Hepatocyte (in vitro differentiated cells): ENCODE measurements around the gene CSMD2. TPM values are rescaled to one million over a fixed set of nuclear protein-coding genes. Genes with fewer than 3 reads are reported as not detected.

Experiments
- DNase-seq: peaks from one replicate; pipeline ENCODE4 v3.0.0-alpha.2; 2016; ENCODE audit warnings: low spot score
- H2AFZ ChIP-seq: fragments of 200-600 bp; sonication (generic); 2 replicates; pipeline ENCODE4 v1.6.0; 2016; ENCODE audit warnings: antibody characterized with exemption, mild to moderate bottlenecking
- H3K27ac ChIP-seq: fragments of 200-600 bp; sonication (generic); 2 replicates; pipeline ENCODE4 v1.5.1; 2016; ENCODE audit warnings: mild to moderate bottlenecking
- H3K27me3 ChIP-seq: fragments of 200-600 bp; sonication (generic); 2 replicates; pipeline ENCODE4 v1.6.1; 2016
- H3K36me3 ChIP-seq: fragments of 200-600 bp; sonication (generic); replicated peaks from 2 replicates; pipeline ENCODE4 v1.5.1; 2016; ENCODE audit warnings: low read depth; ENCODE audit not compliant: insufficient read depth
- H3K4me1 ChIP-seq: fragments of 200-600 bp; sonication (generic); 2 replicates; pipeline ENCODE4 v1.5.1; 2016; ENCODE audit warnings: mild to moderate bottlenecking, moderate library complexity; ENCODE audit not compliant: insufficient read depth
- H3K4me2 ChIP-seq: fragments of 200-600 bp; sonication (generic); 2 replicates; pipeline ENCODE4 v1.6.0; 2016
- H3K4me3 ChIP-seq: fragments of 200-600 bp; sonication (generic); 2 replicates; pipeline ENCODE4 v1.5.1; 2016; ENCODE audit warnings: mild to moderate bottlenecking
- H3K79me2 ChIP-seq: fragments of 200-600 bp; sonication (generic); 2 replicates; pipeline ENCODE4 v1.6.0; 2017; ENCODE audit warnings: mild to moderate bottlenecking
- H3K9me2 ChIP-seq: fragments of 200-600 bp; sonication (generic); replicated peaks from 2 replicates; pipeline ENCODE4 v1.6.0; 2017; ENCODE audit warnings: mild to moderate bottlenecking; ENCODE audit not compliant: insufficient read depth
- H3K9me3 ChIP-seq: fragments of 200-600 bp; sonication (generic); 2 replicates; pipeline ENCODE4 v1.5.1; 2016; ENCODE audit warnings: low read depth, mild to moderate bottlenecking
- H4K20me1 ChIP-seq: fragments of 200-600 bp; sonication (generic); 2 replicates; pipeline ENCODE4 v1.6.0; 2016; ENCODE audit warnings: mild to moderate bottlenecking; ENCODE audit not compliant: insufficient read depth, poor library complexity, severe bottlenecking
- EZH2 ChIP-seq: fragments of 200-600 bp; sonication (generic); IDR thresholded peaks from 2 replicates; pipeline ENCODE4 v1.6.1; 2016; ENCODE audit warnings: antibody characterized with exemption, mild to moderate bottlenecking, borderline replicate concordance
- EZH2phosphoT487 ChIP-seq: fragments of 200-600 bp; sonication (generic); IDR thresholded peaks from one replicate; pipeline ENCODE4 v1.6.1; 2018; ENCODE audit warnings: antibody characterized with exemption, mild to moderate bottlenecking, low read depth, moderate library complexity; ENCODE audit not compliant: unreplicated experiment, severe bottlenecking
- WGBS: methylation state at CpG from one replicate; pipeline ENCODE4 v1.1.6; 2016; ENCODE audit warnings: low lambda C conversion rate; ENCODE audit errors: missing lambda C conversion rate; 5-methylcytosine and 5-hydroxymethylcytosine counted together
- polyA plus RNA-seq: library from polyadenylated mRNA; unstranded; fragments of >200 nt; fragmentation: Nextera tagmentation; extraction: Ambion mirVana; gene quantifications from 2 replicates; pipeline ENCODE4 v1.2.1, GENCODE V29; 2016
- total RNA-seq: library from RNA; depleted of rRNA; stranded (reverse); fragments of >200 nt; gene quantifications from 2 replicates; pipeline ENCODE4 v1.2.3, GENCODE V29; 2014
- TF ChIP-seq, protein P1 (sequence below): fragments of 200-600 bp; sonication (generic); IDR thresholded peaks from 2 replicates; pipeline ENCODE4 v1.5.1; 2016; ENCODE audit warnings: antibody characterized with exemption, mild to moderate bottlenecking; ENCODE audit not compliant: poor library complexity

The CSMD2 gene
- total and polyA plus RNA-seq, 2 experiments from 2014 or later = 0.10 to 0.37 TPM

DNA sequence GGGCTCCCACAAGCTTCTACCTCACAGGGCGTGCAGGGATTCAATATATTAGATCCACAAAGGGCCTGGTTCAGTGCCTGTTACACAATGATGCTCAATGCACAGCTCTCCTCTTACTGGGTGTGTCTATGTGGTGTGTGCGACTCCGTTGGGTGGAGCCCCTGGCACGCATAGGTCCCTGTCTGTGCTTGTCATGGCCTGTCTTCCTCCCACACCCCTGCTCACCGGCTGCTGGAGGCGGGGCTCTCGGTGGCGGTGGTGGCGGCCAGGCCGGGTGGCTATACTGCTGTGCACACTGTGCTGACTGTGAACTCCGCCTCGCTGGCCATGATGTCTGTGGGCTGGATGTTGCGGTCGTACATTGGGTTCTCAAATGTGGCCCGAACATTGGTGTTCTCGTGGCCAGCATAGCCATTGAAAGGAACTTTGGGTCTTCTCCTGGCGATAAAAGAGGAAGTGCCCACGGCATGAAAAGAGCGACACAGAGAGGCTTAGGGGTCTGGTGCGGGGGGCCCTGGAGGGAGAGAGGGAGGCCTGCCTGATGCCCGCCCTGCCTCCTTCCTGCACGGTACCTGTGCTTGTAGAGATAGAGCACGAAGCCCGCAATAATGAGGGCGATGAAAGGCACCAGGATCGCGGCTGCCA is 645.7 kb downstream of the CSMD2 start:
- no peak for DNase-seq
- no peak overlapping the region for H2AFZ ChIP-seq
- H3K79me2 ChIP-seq = no peaks in the 10 kb centered on the region
- H3K36me3 ChIP-seq = no peaks in the 10 kb centered on the region
- H3K9me2 ChIP-seq = no peaks in the 10 kb centered on the region
- H3K4me1 ChIP-seq = no peaks in the 10 kb centered on the region
- TF ChIP-seq EZH2phosphoT487 = no peak
- no peak for TF ChIP-seq EZH2
- TF ChIP-seq, protein P1, sequence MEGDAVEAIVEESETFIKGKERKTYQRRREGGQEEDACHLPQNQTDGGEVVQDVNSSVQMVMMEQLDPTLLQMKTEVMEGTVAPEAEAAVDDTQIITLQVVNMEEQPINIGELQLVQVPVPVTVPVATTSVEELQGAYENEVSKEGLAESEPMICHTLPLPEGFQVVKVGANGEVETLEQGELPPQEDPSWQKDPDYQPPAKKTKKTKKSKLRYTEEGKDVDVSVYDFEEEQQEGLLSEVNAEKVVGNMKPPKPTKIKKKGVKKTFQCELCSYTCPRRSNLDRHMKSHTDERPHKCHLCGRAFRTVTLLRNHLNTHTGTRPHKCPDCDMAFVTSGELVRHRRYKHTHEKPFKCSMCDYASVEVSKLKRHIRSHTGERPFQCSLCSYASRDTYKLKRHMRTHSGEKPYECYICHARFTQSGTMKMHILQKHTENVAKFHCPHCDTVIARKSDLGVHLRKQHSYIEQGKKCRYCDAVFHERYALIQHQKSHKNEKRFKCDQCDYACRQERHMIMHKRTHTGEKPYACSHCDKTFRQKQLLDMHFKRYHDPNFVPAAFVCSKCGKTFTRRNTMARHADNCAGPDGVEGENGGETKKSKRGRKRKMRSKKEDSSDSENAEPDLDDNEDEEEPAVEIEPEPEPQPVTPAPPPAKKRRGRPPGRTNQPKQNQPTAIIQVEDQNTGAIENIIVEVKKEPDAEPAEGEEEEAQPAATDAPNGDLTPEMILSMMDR = no peak
- no peak overlapping the region for H3K4me3 ChIP-seq
- no peaks in the 10 kb centered on the region for H3K27me3 ChIP-seq
- 94% methylated on average over 23 of the region's 27 CpGs for WGBS
- no peaks in the 10 kb centered on the region for H3K9me3 ChIP-seq
- no peak overlapping the region for H3K4me2 ChIP-seq
- H4K20me1 ChIP-seq = no peaks in the 10 kb centered on the region
- H3K27ac ChIP-seq = no peak overlapping the region

DNA sequence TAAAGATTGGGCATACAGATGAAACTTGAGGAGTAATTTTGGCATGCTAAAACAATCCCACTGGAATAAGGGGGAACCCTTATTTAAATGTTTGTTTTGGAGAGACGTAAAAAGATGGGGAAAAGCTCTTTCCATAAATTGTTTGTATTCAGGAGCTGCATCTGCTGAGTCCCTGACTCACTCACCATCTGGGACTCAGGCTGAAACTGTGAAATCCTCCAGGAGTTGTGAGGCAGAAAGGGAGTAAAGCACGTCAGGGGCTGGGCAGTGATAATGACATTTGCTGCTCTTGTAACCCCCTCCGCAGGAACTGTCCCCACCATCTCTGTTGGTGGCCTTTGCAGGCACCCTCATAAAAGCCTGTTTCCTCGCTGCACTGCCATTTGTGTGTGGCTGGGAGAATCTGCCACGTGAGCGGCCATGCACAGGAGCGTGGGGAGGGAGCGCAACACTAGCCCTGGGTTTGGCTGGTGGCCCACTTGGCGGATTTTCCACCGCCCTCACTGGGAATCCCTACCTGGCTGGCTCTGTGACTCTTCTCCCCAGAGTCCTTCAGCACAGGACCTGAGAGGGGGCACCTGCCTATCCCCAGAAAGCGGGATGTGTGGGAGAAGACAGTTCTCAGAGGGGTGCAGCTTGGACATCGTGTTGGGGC is 647.3 kb downstream of the CSMD2 start:
- H3K4me2 ChIP-seq = no peak overlapping the region
- TF ChIP-seq EZH2 (no peak), EZH2phosphoT487 (no peak)
- TF ChIP-seq, protein P1 = no peak
- no peak overlapping the region for H2AFZ ChIP-seq
- WGBS = 72% methylated on average over 12 of the region's 12 CpGs
- no peaks in the 10 kb centered on the region for H3K4me1 ChIP-seq
- H3K9me3 ChIP-seq = no peaks in the 10 kb centered on the region
- no peaks in the 10 kb centered on the region for H3K9me2 ChIP-seq
- DNase-seq = no peak
- no peaks in the 10 kb centered on the region for H3K27me3 ChIP-seq
- H3K27ac ChIP-seq = no peak overlapping the region
- H3K79me2 ChIP-seq = no peaks in the 10 kb centered on the region
- H4K20me1 ChIP-seq = no peaks in the 10 kb centered on the region
- H3K36me3 ChIP-seq = no peaks in the 10 kb centered on the region
- H3K4me3 ChIP-seq = no peak overlapping the region

DNA sequence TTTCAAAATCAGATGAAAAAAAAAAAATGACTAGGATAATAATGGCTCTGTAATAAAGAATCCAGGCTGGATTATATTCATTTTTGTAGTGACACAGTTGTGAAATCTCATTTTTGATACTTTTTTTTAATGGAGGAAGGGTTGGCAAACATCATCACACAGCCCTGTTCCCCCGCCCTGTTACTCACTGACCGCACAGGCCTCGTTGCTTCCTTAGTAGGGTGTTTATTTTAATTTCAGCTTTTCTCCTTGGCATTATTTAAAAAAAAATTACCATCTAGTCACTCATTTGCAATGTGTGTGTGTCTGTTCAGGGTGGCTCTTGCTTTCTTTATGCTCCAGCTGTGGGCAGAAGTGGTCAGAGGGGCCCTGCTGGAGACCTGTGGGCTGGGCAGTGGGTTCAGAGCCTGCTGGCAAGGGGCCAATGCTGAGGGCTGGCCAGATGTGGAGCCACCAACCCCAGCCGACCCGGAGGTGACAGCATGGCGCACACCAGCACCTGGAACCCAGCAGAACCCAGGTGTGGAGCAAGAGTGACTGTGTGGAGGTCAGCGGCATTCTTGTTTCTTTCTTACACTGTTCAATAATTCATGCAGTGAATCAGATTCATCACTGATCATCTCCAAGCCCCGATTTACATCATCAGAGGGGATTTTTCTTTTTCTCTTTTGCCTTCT is 648.0 kb downstream of the CSMD2 start:
- no peak for DNase-seq
- no peaks in the 10 kb centered on the region for H3K9me2 ChIP-seq
- WGBS = 83% methylated on average over 8 of the region's 8 CpGs
- TF ChIP-seq EZH2 (no peak), EZH2phosphoT487 (no peak)
- TF ChIP-seq, protein P1 = no peak
- H3K79me2 ChIP-seq = no peaks in the 10 kb centered on the region
- H3K27me3 ChIP-seq = no peaks in the 10 kb centered on the region
- H3K27ac ChIP-seq = no peak overlapping the region
- no peaks in the 10 kb centered on the region for H3K36me3 ChIP-seq
- H3K9me3 ChIP-seq = no peaks in the 10 kb centered on the region
- no peaks in the 10 kb centered on the region for H3K4me1 ChIP-seq
- no peak overlapping the region for H3K4me2 ChIP-seq
- H2AFZ ChIP-seq = no peak overlapping the region
- H3K4me3 ChIP-seq = no peak overlapping the region
- no peaks in the 10 kb centered on the region for H4K20me1 ChIP-seq
